ENCODE measurements around the gene PRRX2.

Gene PRRX2

DNA sequence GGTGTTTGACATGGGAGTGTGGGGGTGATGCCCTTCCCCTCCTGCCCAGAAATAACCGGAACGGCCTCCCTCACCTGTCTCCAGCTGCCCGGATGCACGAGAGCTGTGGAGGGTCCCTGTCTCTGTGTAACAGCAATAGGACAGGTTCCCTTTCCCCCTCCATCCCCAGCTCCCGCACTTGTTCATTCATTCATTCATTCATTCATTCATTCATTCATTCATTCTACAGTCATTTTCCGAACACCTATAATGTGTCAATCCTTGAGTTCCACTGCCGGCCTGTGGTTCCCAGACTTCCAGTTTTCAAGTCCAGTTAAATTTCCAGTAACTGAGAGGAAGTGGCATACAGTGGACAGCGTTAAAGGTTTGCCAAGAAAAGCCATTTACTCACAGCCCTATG is 7.3 kb downstream of the PRRX2 start:
- Histone ChIP-seq H3K4me3 (ENCODE audit: low read depth, low read length) (no peak overlapping the region), H3K27ac (no peak overlapping the region), H3K36me3 (replicated peaks) (no peaks in the 10 kb centered on the region), H3K27me3 (replicated peaks) (peaks cover 23% of the 10 kb centered on the region)
- DNase-seq, result no peak
- TF ChIP-seq, protein P1, sequence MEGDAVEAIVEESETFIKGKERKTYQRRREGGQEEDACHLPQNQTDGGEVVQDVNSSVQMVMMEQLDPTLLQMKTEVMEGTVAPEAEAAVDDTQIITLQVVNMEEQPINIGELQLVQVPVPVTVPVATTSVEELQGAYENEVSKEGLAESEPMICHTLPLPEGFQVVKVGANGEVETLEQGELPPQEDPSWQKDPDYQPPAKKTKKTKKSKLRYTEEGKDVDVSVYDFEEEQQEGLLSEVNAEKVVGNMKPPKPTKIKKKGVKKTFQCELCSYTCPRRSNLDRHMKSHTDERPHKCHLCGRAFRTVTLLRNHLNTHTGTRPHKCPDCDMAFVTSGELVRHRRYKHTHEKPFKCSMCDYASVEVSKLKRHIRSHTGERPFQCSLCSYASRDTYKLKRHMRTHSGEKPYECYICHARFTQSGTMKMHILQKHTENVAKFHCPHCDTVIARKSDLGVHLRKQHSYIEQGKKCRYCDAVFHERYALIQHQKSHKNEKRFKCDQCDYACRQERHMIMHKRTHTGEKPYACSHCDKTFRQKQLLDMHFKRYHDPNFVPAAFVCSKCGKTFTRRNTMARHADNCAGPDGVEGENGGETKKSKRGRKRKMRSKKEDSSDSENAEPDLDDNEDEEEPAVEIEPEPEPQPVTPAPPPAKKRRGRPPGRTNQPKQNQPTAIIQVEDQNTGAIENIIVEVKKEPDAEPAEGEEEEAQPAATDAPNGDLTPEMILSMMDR (IDR thresholded peaks at IDR 0.05; ENCODE audit: low read depth, low read length, missing control alignments), result no peak
- in situ Hi-C loops (cut with HindIII; ENCODE audit: low pct_ligation_motif_present, low sequenced_read_pairs), result no loop called here

DNA sequence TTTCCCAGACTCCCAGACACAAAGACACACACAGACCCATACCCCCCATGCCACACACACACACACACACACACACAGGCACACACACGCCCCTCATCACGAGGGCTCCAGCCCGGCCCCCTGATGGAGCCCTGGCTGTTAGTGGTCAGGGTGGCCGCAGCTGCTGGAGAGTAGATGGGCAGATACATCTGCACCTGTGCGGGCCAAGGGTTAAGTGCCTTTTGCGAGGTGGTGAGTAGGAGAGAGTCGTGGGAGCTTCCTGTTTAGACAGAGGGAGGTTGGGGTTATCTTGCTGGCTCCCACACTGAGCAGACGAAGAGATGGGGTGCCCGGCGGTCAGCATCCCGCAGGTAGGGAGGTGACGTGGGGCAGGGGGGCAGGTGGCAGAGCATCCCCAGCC is 8.2 kb downstream of the PRRX2 start:
- no peak for DNase-seq
- Histone ChIP-seq H3K36me3 (replicated peaks) (no peaks in the 10 kb centered on the region), H3K27me3 (replicated peaks) (peaks cover 23% of the 10 kb centered on the region), H3K4me3 (ENCODE audit: low read depth, low read length) (no peak overlapping the region), H3K27ac (no peak overlapping the region)
- in situ Hi-C loops (cut with HindIII; ENCODE audit: low pct_ligation_motif_present, low sequenced_read_pairs), result no loop called here
- TF ChIP-seq, protein P1 (IDR thresholded peaks at IDR 0.05; ENCODE audit: low read depth, low read length, missing control alignments), result no peak

DNA sequence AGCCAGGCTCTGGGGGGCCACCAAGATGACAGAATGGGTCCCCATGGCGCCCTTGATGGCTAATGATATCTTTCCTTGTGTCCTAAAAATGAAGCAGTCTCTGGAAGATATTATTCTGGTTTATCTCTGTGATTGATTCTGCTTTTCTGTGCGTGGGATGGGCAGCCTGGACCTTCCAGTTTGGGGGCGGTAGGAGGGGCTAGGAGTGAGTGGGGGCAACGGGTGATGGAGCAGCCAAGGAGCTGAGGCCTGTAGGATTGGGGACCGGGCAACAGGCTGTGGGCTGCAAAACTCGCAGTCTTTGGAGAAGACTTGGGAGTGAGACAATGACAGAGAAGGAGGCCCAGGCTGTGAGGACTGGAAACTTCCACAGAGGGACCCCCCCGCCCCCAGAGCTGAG is 8.8 kb downstream of the PRRX2 start:
- TF ChIP-seq, protein P1 (IDR thresholded peaks at IDR 0.05; ENCODE audit: low read depth, low read length, missing control alignments), result no peak
- in situ Hi-C loops (cut with HindIII; ENCODE audit: low pct_ligation_motif_present, low sequenced_read_pairs), result no loop called here
- no peaks in the 10 kb centered on the region for H3K36me3 ChIP-seq (replicated peaks)
- DNase-seq, result no peak
- peaks cover 25% of the 10 kb centered on the region for H3K27me3 ChIP-seq (replicated peaks)
- H3K27ac ChIP-seq, result no peak overlapping the region
- H3K4me3 ChIP-seq (ENCODE audit: low read depth, low read length), result no peak overlapping the region

DNA sequence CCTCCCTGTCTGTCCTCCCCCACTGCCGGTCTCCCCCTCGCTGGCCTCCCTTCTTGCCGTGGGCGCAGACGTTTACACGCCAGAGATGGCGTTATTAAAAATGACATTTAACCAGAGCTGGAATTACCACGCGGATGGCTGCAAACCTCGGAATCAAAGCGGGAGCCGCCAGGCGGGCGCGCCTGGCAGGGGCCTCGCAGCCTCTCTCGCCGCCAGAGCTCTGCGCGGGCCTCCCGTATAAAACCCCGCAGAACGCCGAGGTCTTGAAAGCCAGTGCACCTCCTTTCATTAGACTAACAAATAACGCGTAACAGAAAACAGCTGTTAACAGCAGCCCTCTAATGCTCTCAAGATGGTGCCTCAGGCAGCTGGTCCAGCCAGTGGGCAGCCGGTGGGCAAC is 10.2 kb downstream of the PRRX2 start:
- Histone ChIP-seq H3K4me3 (ENCODE audit: low read depth, low read length) (no peak overlapping the region), H3K36me3 (replicated peaks) (no peaks in the 10 kb centered on the region), H3K27ac (no peak overlapping the region), H3K27me3 (replicated peaks) (peaks cover 25% of the 10 kb centered on the region)
- in situ Hi-C loops (cut with HindIII; ENCODE audit: low pct_ligation_motif_present, low sequenced_read_pairs), result no loop called here
- DNase-seq, result no peak
- TF ChIP-seq, protein P1 (IDR thresholded peaks at IDR 0.05; ENCODE audit: low read depth, low read length, missing control alignments), result no peak

DNA sequence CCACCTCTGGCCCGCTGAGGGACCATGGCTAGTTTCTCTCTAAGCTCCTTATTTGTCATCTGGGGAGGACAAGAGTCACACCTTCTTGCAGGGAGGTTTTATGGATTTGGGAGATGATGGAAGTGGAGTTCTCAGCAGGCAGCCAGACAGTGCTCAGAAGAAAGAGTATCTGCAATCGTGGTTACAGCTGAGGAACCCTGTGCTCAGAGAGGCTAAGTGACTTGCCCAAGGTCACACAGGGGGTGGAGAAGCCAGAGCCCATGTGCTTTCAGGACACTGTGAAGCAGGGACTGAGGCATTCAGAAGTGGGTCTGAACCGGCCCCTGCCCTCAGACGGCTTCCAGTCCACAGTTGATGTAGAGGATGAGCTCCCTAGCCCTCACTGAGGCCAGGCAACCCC is 10.8 kb downstream of the PRRX2 start:
- Histone ChIP-seq H3K27me3 (replicated peaks) (peaks cover 25% of the 10 kb centered on the region), H3K27ac (no peak overlapping the region), H3K36me3 (replicated peaks) (no peaks in the 10 kb centered on the region), H3K4me3 (ENCODE audit: low read depth, low read length) (no peak overlapping the region)
- TF ChIP-seq, protein P1 (IDR thresholded peaks at IDR 0.05; ENCODE audit: low read depth, low read length, missing control alignments), result no peak
- in situ Hi-C loops (cut with HindIII; ENCODE audit: low pct_ligation_motif_present, low sequenced_read_pairs), result no loop called here
- no peak for DNase-seq

DNA sequence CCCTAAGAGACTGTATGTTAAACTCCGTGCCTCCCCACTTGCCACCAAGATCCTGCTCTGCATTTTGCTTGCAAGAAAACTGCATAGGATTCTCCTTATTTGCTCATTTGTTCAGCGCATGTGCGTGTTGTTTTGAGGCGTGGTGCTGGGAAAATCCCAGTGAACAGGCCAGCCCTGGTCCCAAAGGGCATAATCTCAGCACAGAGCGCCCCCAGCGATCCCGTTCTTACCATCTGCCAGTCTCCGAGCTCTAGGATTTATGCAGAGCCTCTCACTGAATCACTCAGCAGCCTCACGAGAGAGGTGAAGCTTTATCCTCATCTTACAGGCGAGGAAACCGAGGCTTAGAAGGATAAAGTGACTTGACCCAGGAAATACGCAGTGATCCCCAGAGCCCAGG is 11.5 kb downstream of the PRRX2 start:
- Histone ChIP-seq H3K27me3 (replicated peaks) (peaks cover 25% of the 10 kb centered on the region), H3K36me3 (replicated peaks) (no peaks in the 10 kb centered on the region), H3K27ac (no peak overlapping the region)

More for the DNA sequence above, 11.5 kb downstream of the PRRX2 start:
- in situ Hi-C loops (cut with HindIII; ENCODE audit: low pct_ligation_motif_present, low sequenced_read_pairs), result no loop called here
- DNase-seq, result peak; percentile 24
- TF ChIP-seq, protein P1 (IDR thresholded peaks at IDR 0.05; ENCODE audit: low read depth, low read length, missing control alignments), result peak; percentile 6
- H3K4me3 ChIP-seq (ENCODE audit: low read depth, low read length), result no peak overlapping the region

All from brain microvascular endothelial cell (primary cell).